Epithelial cell of proximal tubule (primary cell): ENCODE results near the gene SF3B6. TPM values are rescaled to one million over a fixed set of nuclear protein-coding genes. Genes with fewer than 3 reads are reported as not detected.

Source experiments
- DNase-seq: peaks from one replicate; pipeline ENCODE4 v3.0.0-alpha.2; 2011; ENCODE audit warnings: low read depth
- H3K4me3 ChIP-seq: 2 replicates; pipeline ENCODE4 v1.5.1; 2011; ENCODE audit warnings: low read depth, mild to moderate bottlenecking, low read length
- total RNA-seq: library from RNA; depleted of rRNA; stranded (reverse); fragments of >200 nt; gene quantifications from 2 replicates; pipeline ENCODE4 v1.2.3, GENCODE V29; 2015
- TF ChIP-seq, protein P1 (sequence below): conservative IDR thresholded peaks from 2 replicates; pipeline ENCODE4 v1.5.1; 2012; ENCODE audit warnings: low read depth, mild to moderate bottlenecking, low read length

Gene SF3B6
- total RNA-seq, 1 donor from 2014 or later: 226 TPM

- no peak for DNase-seq
- peak overlapping the region; percentile 71 for H3K4me3 ChIP-seq
- TF ChIP-seq, protein P1, sequence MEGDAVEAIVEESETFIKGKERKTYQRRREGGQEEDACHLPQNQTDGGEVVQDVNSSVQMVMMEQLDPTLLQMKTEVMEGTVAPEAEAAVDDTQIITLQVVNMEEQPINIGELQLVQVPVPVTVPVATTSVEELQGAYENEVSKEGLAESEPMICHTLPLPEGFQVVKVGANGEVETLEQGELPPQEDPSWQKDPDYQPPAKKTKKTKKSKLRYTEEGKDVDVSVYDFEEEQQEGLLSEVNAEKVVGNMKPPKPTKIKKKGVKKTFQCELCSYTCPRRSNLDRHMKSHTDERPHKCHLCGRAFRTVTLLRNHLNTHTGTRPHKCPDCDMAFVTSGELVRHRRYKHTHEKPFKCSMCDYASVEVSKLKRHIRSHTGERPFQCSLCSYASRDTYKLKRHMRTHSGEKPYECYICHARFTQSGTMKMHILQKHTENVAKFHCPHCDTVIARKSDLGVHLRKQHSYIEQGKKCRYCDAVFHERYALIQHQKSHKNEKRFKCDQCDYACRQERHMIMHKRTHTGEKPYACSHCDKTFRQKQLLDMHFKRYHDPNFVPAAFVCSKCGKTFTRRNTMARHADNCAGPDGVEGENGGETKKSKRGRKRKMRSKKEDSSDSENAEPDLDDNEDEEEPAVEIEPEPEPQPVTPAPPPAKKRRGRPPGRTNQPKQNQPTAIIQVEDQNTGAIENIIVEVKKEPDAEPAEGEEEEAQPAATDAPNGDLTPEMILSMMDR: no peak
Observed at GRCh38 chr2:24082787-24083566, 6.9 kb upstream of the SF3B6 start.

DNA sequence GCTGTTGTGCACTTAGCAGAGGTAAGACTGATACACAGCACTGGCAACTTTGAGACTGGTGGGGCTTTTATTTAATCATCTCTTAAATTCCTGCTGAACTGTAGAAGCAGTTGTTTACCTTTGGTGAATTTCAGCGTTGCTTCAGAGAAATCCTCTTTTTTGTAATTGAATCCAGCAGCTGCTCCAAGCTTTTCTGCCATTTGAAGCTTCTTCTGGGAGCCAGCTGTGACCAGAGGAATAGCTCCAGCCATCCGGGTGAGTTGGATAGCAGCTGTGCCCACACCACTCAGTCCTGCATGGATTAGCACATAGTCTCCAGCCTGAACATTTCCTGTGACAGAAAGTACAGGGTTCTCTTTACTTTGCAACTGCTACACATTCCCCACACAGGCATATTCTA is 4.6 kb upstream of the SF3B6 start:
- H3K4me3 ChIP-seq: no peak overlapping the region
- no peak for DNase-seq
- TF ChIP-seq, protein P1: no peak

- H3K4me3 ChIP-seq: peak overlapping the region; percentile 90
- TF ChIP-seq, protein P1: no peak
- no peak for DNase-seq
Observed at GRCh38 chr2:24077879-24078278, 1.8 kb upstream of the SF3B6 start.

- DNase-seq: no peak
- peak overlapping the region; percentile 90 for H3K4me3 ChIP-seq
- TF ChIP-seq, protein P1: no peak
Observed at GRCh38 chr2:24077535-24077877, 1.4 kb upstream of the SF3B6 start.

DNA sequence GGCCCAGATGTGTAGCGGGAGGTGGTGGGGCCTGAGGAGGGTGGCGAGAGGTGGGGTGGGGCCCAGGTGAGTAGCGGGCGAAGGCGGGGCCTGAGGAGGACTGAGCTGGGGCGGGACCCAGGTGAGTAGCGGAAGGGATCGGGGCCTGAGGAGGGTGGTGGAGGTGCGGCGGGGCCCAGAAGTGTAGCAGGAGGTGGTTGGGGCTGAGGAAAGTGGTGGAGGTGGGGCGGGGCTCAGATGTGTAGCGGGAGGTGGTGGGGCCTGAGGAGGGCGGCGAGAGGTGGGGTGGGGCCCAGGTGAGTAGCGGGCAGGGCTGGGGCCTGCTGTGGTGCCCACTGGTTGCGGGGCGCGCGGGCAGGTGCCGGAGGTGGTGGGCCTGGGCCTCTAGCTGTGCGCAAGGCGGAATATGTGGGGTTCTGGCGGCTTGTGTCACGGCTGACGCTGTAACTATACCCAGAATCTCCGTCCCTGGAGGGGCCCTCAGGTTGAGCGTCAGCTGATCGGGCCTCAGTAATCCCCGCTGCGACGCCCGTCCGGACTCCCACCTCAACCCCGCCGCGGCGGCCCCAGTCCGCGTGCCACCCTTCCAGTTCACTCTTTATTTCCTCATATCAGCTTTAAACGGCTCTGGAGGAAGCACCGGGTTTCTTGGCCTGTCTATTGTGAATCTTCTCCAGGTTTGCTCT is 866 bp upstream of the SF3B6 start:
- no peak for DNase-seq
- TF ChIP-seq, protein P1: no peak
- H3K4me3 ChIP-seq: peak overlapping the region; percentile 90

- H3K4me3 ChIP-seq: peak overlapping the region; percentile 90
- DNase-seq: no peak
- TF ChIP-seq, protein P1: no peak
Observed at GRCh38 chr2:24075259-24075658, 867 bp downstream of the SF3B6 start.
